Measurements from ENCODE around the gene GALR3.

GALR3 gene

GRCh38 chr22:37803639-37804351 lies 19.4 kb upstream of the GALR3 start:
- no peak for DNase-seq

- peak; percentile 24 for DNase-seq
Observed at GRCh38 chr22:37804352-37804880, 18.8 kb upstream of the GALR3 start.

- peak; percentile 79 for DNase-seq
Observed at GRCh38 chr22:37804881-37805809, 18.0 kb upstream of the GALR3 start.

- peak; percentile 19 for DNase-seq
Observed at GRCh38 chr22:37805810-37806277, 17.3 kb upstream of the GALR3 start.

- peak; percentile 62 for DNase-seq
Observed at GRCh38 chr22:37806409-37807333, 16.5 kb upstream of the GALR3 start.

- DNase-seq: peak; percentile 97
Observed at GRCh38 chr22:37807410-37808293, 15.5 kb upstream of the GALR3 start, which contains the start of gene GCAT. Gene GCAT (plus strand): TSS chr22:37807934. CDS start chr22:37807968, 34 bp downstream.

- peak; percentile 50 for DNase-seq
Observed at GRCh38 chr22:37808294-37808657, 14.9 kb upstream of the GALR3 start.

GRCh38 chr22:37809672-37810333 lies 13.4 kb upstream of the GALR3 start:
- DNase-seq: no peak

GRCh38 chr22:37811867-37812266 lies 11.3 kb upstream of the GALR3 start:
- no peak for DNase-seq

GRCh38 chr22:37812869-37813678 lies 10.1 kb upstream of the GALR3 start:
- no peak for DNase-seq

- DNase-seq: no peak
Observed at GRCh38 chr22:37815593-37815992, 7.6 kb upstream of the GALR3 start.

- no peak for DNase-seq
Observed at GRCh38 chr22:37816543-37817180, 6.5 kb upstream of the GALR3 start.

- peak; percentile 88 for DNase-seq
Observed at GRCh38 chr22:37817705-37818408, 5.3 kb upstream of the GALR3 start.

- peak; percentile 86 for DNase-seq
Observed at GRCh38 chr22:37818409-37819104, 4.6 kb upstream of the GALR3 start.

- no peak for DNase-seq
Observed at GRCh38 chr22:37819105-37819433, 4.1 kb upstream of the GALR3 start.

GRCh38 chr22:37820350-37820749 lies 2.8 kb upstream of the GALR3 start:
- DNase-seq: no peak

GRCh38 chr22:37822079-37822833 lies 926 bp upstream of the GALR3 start:
- DNase-seq: no peak
